Skeletal muscle satellite cell (primary cell): ENCODE data around the gene GAREM2.

Source experiments
- H3K27me3 ChIP-seq: 2 replicates; pipeline ENCODE4 v1.7.0; 2013; ENCODE audit warnings: low read length; ENCODE audit not compliant: control insufficient read depth, insufficient read depth
- H3K36me3 ChIP-seq: 2 replicates; pipeline ENCODE4 v1.7.0; 2013; ENCODE audit warnings: mild to moderate bottlenecking, control low read depth, low read length; ENCODE audit not compliant: insufficient read depth
- H3K4me1 ChIP-seq: 2 replicates; pipeline ENCODE4 v1.7.0; 2013; ENCODE audit warnings: low read length; ENCODE audit not compliant: control insufficient read depth, insufficient read depth
- H3K4me2 ChIP-seq: 2 replicates; pipeline ENCODE4 v1.7.0; 2013; ENCODE audit warnings: mild to moderate bottlenecking, low read length
- H3K4me3 ChIP-seq: 2 replicates; pipeline ENCODE4 v1.7.0; 2013; ENCODE audit warnings: low read length
- H3K9ac ChIP-seq: 2 replicates; pipeline ENCODE4 v1.7.0; 2013; ENCODE audit warnings: mild to moderate bottlenecking, low read depth, low read length, moderate library complexity
- H3K9me3 ChIP-seq: replicated peaks from 2 replicates; pipeline ENCODE4 v1.7.0; 2013; ENCODE audit warnings: mild to moderate bottlenecking, control low read depth, low read length

The GAREM2 gene

GRCh38 chr2:26182441-26182840 is 9.6 kb downstream of the GAREM2 start:
- Histone ChIP-seq H3K4me1 (peaks cover 12% of the 10 kb centered on the region), H3K4me2 (no peak overlapping the region), H3K4me3 (no peak overlapping the region), H3K27me3 (no peaks in the 10 kb centered on the region), H3K9me3 (no peaks in the 10 kb centered on the region), H3K36me3 (no peaks in the 10 kb centered on the region), H3K9ac (no peak overlapping the region)

GRCh38 chr2:26182887-26183630 is 10.2 kb downstream of the GAREM2 start:
- Histone ChIP-seq H3K4me3 (no peak overlapping the region), H3K27me3 (no peaks in the 10 kb centered on the region), H3K36me3 (no peaks in the 10 kb centered on the region), H3K4me2 (no peak overlapping the region), H3K4me1 (peaks cover 12% of the 10 kb centered on the region), H3K9me3 (no peaks in the 10 kb centered on the region), H3K9ac (no peak overlapping the region)

GRCh38 chr2:26184121-26184520 is 11.2 kb downstream of the GAREM2 start:
- H3K27me3 ChIP-seq, result no peaks in the 10 kb centered on the region
- H3K4me3 ChIP-seq, result peak overlapping the region; percentile 76
- peak overlapping the region; percentile 73 for H3K9ac ChIP-seq
- H3K9me3 ChIP-seq, result no peaks in the 10 kb centered on the region
- H3K36me3 ChIP-seq, result peaks cover 5% of the 10 kb centered on the region
- peak overlapping the region; percentile 96 for H3K4me2 ChIP-seq
- H3K4me1 ChIP-seq, result peaks cover 11% of the 10 kb centered on the region

GRCh38 chr2:26184555-26185303 is 11.8 kb downstream of the GAREM2 start:
- H3K9ac ChIP-seq, result peak overlapping the region; percentile 82
- H3K4me3 ChIP-seq, result peak overlapping the region; percentile 76
- H3K4me2 ChIP-seq, result peak overlapping the region; percentile 96
- no peaks in the 10 kb centered on the region for H3K27me3 ChIP-seq
- peaks cover 5% of the 10 kb centered on the region for H3K36me3 ChIP-seq
- H3K9me3 ChIP-seq, result no peaks in the 10 kb centered on the region
- H3K4me1 ChIP-seq, result peaks cover 7% of the 10 kb centered on the region

- Histone ChIP-seq H3K4me1 (peaks cover 7% of the 10 kb centered on the region), H3K27me3 (no peaks in the 10 kb centered on the region), H3K4me2 (peak overlapping the region; percentile 96), H3K9me3 (no peaks in the 10 kb centered on the region), H3K9ac (peak overlapping the region; percentile 82), H3K4me3 (peak overlapping the region; percentile 76), H3K36me3 (peaks cover 10% of the 10 kb centered on the region)
Observed at GRCh38 chr2:26185304-26185928, 12.5 kb downstream of the GAREM2 start.

GRCh38 chr2:26185954-26186770 is 13.3 kb downstream of the GAREM2 start:
- Histone ChIP-seq H3K4me2 (peak overlapping the region; percentile 96), H3K9me3 (no peaks in the 10 kb centered on the region), H3K36me3 (peaks cover 18% of the 10 kb centered on the region), H3K27me3 (no peaks in the 10 kb centered on the region), H3K4me1 (peaks cover 7% of the 10 kb centered on the region), H3K4me3 (peak overlapping the region; percentile 76), H3K9ac (no peak overlapping the region)

- Histone ChIP-seq H3K36me3 (peaks cover 26% of the 10 kb centered on the region), H3K9me3 (no peaks in the 10 kb centered on the region), H3K4me3 (no peak overlapping the region), H3K4me2 (no peak overlapping the region), H3K4me1 (peaks cover 7% of the 10 kb centered on the region), H3K27me3 (no peaks in the 10 kb centered on the region), H3K9ac (no peak overlapping the region)
Observed at GRCh38 chr2:26187114-26187513, 14.2 kb downstream of the GAREM2 start.

GRCh38 chr2:26187537-26188104 is 14.7 kb downstream of the GAREM2 start:
- no peaks in the 10 kb centered on the region for H3K27me3 ChIP-seq
- no peak overlapping the region for H3K9ac ChIP-seq
- peaks cover 7% of the 10 kb centered on the region for H3K4me1 ChIP-seq
- peaks cover 28% of the 10 kb centered on the region for H3K36me3 ChIP-seq
- H3K4me2 ChIP-seq, result no peak overlapping the region
- H3K4me3 ChIP-seq, result no peak overlapping the region
- no peaks in the 10 kb centered on the region for H3K9me3 ChIP-seq

- H3K36me3 ChIP-seq, result peaks cover 43% of the 10 kb centered on the region
- no peaks in the 10 kb centered on the region for H3K27me3 ChIP-seq
- H3K9ac ChIP-seq, result no peak overlapping the region
- no peaks in the 10 kb centered on the region for H3K9me3 ChIP-seq
- no peak overlapping the region for H3K4me3 ChIP-seq
- H3K4me2 ChIP-seq, result no peak overlapping the region
- peaks cover 6% of the 10 kb centered on the region for H3K4me1 ChIP-seq
Observed at GRCh38 chr2:26189123-26189522, 16.2 kb downstream of the GAREM2 start.

- H3K4me1 ChIP-seq, result no peaks in the 10 kb centered on the region
- H3K36me3 ChIP-seq, result peaks cover 49% of the 10 kb centered on the region
- no peaks in the 10 kb centered on the region for H3K9me3 ChIP-seq
- H3K9ac ChIP-seq, result no peak overlapping the region
- no peaks in the 10 kb centered on the region for H3K27me3 ChIP-seq
- no peak overlapping the region for H3K4me3 ChIP-seq
- H3K4me2 ChIP-seq, result no peak overlapping the region
Observed at GRCh38 chr2:26189751-26190150, 16.9 kb downstream of the GAREM2 start.

- no peak overlapping the region for H3K4me3 ChIP-seq
- H3K9me3 ChIP-seq, result no peaks in the 10 kb centered on the region
- H3K27me3 ChIP-seq, result no peaks in the 10 kb centered on the region
- peaks cover 55% of the 10 kb centered on the region for H3K36me3 ChIP-seq
- no peak overlapping the region for H3K4me2 ChIP-seq
- no peaks in the 10 kb centered on the region for H3K4me1 ChIP-seq
- H3K9ac ChIP-seq, result no peak overlapping the region
Observed at GRCh38 chr2:26190369-26190768, 17.5 kb downstream of the GAREM2 start.
